Activated CD8-positive, alpha-beta memory T cell treated with anti-CD3 and anti-CD28 coated beads for 1 hour (primary cell): ENCODE measurements around the gene FAM89A.

Experiments
- DNase-seq, 2 donors: peaks; one replicate each; pipeline ENCODE4 v3.0.0-alpha.2; 2020; ENCODE audit warnings: low read depth in 1 of 2; ENCODE audit errors: extremely low read depth in 1 of 2

Gene FAM89A

DNA sequence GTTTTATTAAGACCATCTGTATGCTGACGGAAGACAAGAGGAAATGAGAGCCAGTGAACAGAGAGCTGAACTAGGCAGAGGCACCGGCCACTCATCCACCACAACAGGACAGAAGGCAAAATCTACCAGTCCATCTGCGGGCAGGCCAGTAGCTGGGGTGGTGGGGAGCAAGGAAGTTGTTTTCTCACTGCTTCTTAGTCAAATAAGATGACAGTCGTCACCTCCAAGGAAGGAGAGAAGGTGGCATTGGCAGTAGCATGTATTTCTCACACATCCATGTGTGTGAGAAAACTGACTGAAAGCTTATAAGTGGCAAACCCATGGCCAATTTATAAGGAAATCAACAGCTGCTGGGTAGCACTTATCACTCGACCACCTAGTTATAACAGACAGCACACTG lies 69.6 kb downstream of the FAM89A start:
- DNase-seq: no peak
